Muscle layer of colon (tissue), 2 donors: ENCODE results near the gene NCS1.
"Not testable (repeated sequence)": the region's sequence is repeated elsewhere in the genome, so short reads cannot be mapped to it uniquely, and the experiment has no call there.

Experiments
- H3K27ac ChIP-seq: one replicate; pipeline ENCODE4 v1.7.0; 2013; ENCODE audit warnings: low read depth, mild to moderate bottlenecking, low read length, moderate library complexity
- H3K27me3 ChIP-seq, 2 donors: one replicate each; pipeline ENCODE4 v1.7.0; 2013; ENCODE audit warnings: low read length in 2 of 2, mild to moderate bottlenecking in 2 of 2; ENCODE audit not compliant: insufficient read depth in 2 of 2, control insufficient read depth in 1 of 2
- H3K36me3 ChIP-seq: one replicate; pipeline ENCODE4 v1.7.0; 2013; ENCODE audit warnings: mild to moderate bottlenecking, low read length; ENCODE audit not compliant: insufficient read depth
- H3K4me1 ChIP-seq: one replicate; pipeline ENCODE4 v1.7.0; 2013; ENCODE audit warnings: mild to moderate bottlenecking, low read length; ENCODE audit not compliant: insufficient read depth
- H3K4me3 ChIP-seq, 2 donors: one replicate each; pipeline ENCODE4 v1.7.0; 2013; ENCODE audit warnings: low read length in 2 of 2, low read depth in 1 of 2, mild to moderate bottlenecking in 1 of 2, moderate library complexity in 1 of 2
- H3K9ac ChIP-seq: one replicate; pipeline ENCODE4 v1.7.0; 2013; ENCODE audit warnings: low read length
- H3K9me3 ChIP-seq: one replicate; pipeline ENCODE4 v1.7.0; 2013; ENCODE audit warnings: mild to moderate bottlenecking, low read length
- donor health status: abdominal sarcoma.
- donor health status: Adenocarcinoma of cecum.

Gene NCS1

DNA sequence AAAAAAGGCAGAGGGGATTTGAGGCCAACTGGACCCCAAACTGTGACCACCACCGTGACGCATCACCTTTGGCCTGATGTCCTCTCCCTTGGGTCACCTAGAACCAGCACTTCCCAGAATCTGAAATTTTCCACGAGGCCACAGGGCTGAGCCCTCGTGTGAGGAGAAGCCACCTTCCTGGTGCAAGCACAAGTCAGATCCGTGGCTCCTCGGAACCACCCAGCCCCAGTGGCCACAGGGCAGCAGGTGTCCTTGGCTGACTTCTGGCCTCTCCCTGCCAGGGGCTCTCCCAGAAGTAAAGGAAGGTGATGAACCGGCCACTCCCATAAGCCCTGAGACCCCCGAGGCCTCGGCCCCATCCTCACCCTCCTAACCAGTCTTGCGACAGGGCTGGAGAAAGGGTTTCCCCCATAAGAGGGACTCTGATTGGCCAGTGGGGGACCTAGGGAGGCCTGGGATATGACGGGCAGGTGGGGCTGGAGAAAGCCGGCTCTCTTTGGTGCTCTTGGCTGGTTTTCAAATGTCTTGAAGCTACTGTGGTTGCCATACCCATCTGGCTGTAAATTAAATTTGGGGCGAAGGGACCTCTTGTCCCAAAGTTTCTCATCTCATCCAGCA, 72.5 kb downstream of the NCS1 start:
- no peak overlapping the region for H3K27ac ChIP-seq
- H3K36me3 ChIP-seq: no peaks in the 10 kb centered on the region
- H3K9ac ChIP-seq: no peak overlapping the region
- H3K4me1 ChIP-seq: peaks cover 22% of the 10 kb centered on the region
- no peak overlapping the region for H3K4me3 ChIP-seq
- no peaks in the 10 kb centered on the region for H3K27me3 ChIP-seq
- H3K9me3 ChIP-seq: no peaks in the 10 kb centered on the region

GRCh38 chr9:130245474-130245873, 73.3 kb downstream of the NCS1 start:
- no peaks in the 10 kb centered on the region for H3K36me3 ChIP-seq
- H3K4me3 ChIP-seq: no peak overlapping the region
- peaks cover 14% of the 10 kb centered on the region for H3K4me1 ChIP-seq
- no peak overlapping the region for H3K9ac ChIP-seq
- no peak overlapping the region for H3K27ac ChIP-seq
- H3K27me3 ChIP-seq: no peaks in the 10 kb centered on the region
- H3K9me3 ChIP-seq: no peaks in the 10 kb centered on the region

GRCh38 chr9:130246126-130246525, 73.9 kb downstream of the NCS1 start:
- H3K9me3 ChIP-seq: no peaks in the 10 kb centered on the region
- H3K4me3 ChIP-seq: no peak overlapping the region
- H3K27me3 ChIP-seq: no peaks in the 10 kb centered on the region
- H3K4me1 ChIP-seq: peaks cover 11% of the 10 kb centered on the region
- no peak overlapping the region for H3K9ac ChIP-seq
- H3K27ac ChIP-seq: no peak overlapping the region
- H3K36me3 ChIP-seq: no peaks in the 10 kb centered on the region

GRCh38 chr9:130254747-130255630, 82.8 kb downstream of the NCS1 start:
- Histone ChIP-seq H3K27ac (no peak overlapping the region), H3K9ac (no peak overlapping the region), H3K36me3 (no peaks in the 10 kb centered on the region), H3K9me3 (no peaks in the 10 kb centered on the region), H3K4me3 (no peak overlapping the region), H3K4me1 (peaks cover 3% of the 10 kb centered on the region), H3K27me3 (no peaks in the 10 kb centered on the region)

- no peak overlapping the region for H3K9ac ChIP-seq
- H3K27me3 ChIP-seq: no peaks in the 10 kb centered on the region
- no peak overlapping the region for H3K27ac ChIP-seq
- H3K9me3 ChIP-seq: no peaks in the 10 kb centered on the region
- H3K36me3 ChIP-seq: no peaks in the 10 kb centered on the region
- no peak overlapping the region for H3K4me3 ChIP-seq
- peaks cover 8% of the 10 kb centered on the region for H3K4me1 ChIP-seq
Observed at GRCh38 chr9:130255631-130256134, 83.5 kb downstream of the NCS1 start.

DNA sequence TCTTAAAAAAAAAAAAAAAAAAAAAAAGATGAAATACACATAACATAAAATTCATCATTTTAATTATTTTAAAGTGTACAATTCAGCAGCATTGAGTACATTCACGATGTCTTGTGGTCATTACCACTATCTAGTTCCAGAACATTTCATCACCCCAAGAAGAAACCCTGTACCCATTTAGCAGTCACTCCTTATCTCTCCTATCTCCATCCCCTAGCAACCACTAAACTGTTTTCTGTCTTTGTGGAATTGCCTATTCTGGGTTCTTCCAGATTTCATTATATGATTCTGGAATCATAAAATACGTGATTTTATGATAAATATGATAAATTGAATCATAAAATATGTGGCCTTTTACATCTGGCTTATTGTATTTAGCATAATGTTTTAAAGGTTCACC, 84.4 kb downstream of the NCS1 start:
- Histone ChIP-seq H3K4me1 (peaks cover 17% of the 10 kb centered on the region), H3K9ac (no peak overlapping the region), H3K27ac (no peak overlapping the region), H3K36me3 (no peaks in the 10 kb centered on the region), H3K4me3 (no peak overlapping the region), H3K27me3 (no peaks in the 10 kb centered on the region), H3K9me3 (no peaks in the 10 kb centered on the region)

GRCh38 chr9:130258137-130258536, 85.9 kb downstream of the NCS1 start:
- not testable (repeated sequence) for H3K9me3 ChIP-seq, H3K27me3 ChIP-seq, H3K36me3 ChIP-seq, H3K27ac ChIP-seq, H3K4me3 ChIP-seq, H3K9ac ChIP-seq
- peaks cover 31% of the 10 kb centered on the region for H3K4me1 ChIP-seq

- H3K9ac ChIP-seq: no peak overlapping the region
- H3K9me3 ChIP-seq: no peaks in the 10 kb centered on the region
- H3K4me1 ChIP-seq: peaks cover 36% of the 10 kb centered on the region
- no peaks in the 10 kb centered on the region for H3K27me3 ChIP-seq
- H3K4me3 ChIP-seq: no peak overlapping the region
- H3K36me3 ChIP-seq: no peaks in the 10 kb centered on the region
- no peak overlapping the region for H3K27ac ChIP-seq
Observed at GRCh38 chr9:130259044-130259443, 86.8 kb downstream of the NCS1 start.

- H3K36me3 ChIP-seq: no peaks in the 10 kb centered on the region
- H3K27me3 ChIP-seq: no peaks in the 10 kb centered on the region
- H3K9ac ChIP-seq: no peak overlapping the region
- H3K9me3 ChIP-seq: no peaks in the 10 kb centered on the region
- H3K4me3 ChIP-seq: no peak overlapping the region
- peak overlapping the region; percentile 81 for H3K27ac ChIP-seq
- H3K4me1 ChIP-seq: peaks cover 41% of the 10 kb centered on the region
Observed at GRCh38 chr9:130260816-130261765, 88.9 kb downstream of the NCS1 start.

DNA sequence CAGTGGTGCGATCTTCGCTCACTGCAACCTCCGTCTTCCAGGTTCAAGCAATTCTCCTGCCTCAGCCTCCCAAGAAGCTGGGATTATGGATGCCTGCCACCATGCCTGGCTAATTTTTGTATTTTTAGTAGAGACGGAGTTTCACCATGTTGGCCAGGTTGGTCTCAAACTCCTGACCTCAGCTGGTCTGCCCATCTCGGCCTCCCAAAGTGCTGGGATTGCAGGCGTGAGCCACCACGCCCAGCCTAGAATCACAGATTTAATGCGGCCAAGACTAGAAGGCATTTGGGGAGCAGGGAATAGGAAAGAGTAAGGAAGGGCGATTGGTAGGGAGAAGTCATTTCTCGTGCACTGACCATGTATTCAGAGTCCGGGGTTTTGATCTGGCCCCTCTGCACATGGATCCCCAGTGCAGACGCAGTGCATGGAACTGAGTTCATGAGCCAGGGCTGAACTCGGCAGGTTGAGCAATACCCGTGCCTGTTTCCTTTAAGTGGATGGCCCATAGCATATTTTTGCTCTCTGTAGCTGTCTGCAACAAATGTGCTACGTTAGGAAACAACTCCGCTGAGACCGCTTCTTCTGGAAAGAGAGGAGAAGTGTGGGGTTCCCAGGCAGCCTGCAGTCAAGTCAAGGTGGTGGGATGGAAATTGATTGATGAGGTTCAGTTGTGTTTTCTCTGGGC, 90.0 kb downstream of the NCS1 start:
- Histone ChIP-seq H3K4me1 (peaks cover 41% of the 10 kb centered on the region), H3K9ac (no peak overlapping the region), H3K27me3 (no peaks in the 10 kb centered on the region), H3K27ac (peak overlapping the region; percentile 81), H3K9me3 (no peaks in the 10 kb centered on the region), H3K4me3 (no peak overlapping the region), H3K36me3 (no peaks in the 10 kb centered on the region)
